HEK293T (cell line): ENCODE data around the gene CHDH.

Source experiments
- HDGF ChIP-seq: fragments of 450-650 bp; IDR thresholded peaks from 2 replicates; pipeline ENCODE4 v1.6.1; 2017; ENCODE audit warnings: antibody characterized with exemption, borderline replicate concordance
- L3MBTL2 ChIP-seq: fragments of 450-650 bp; conservative IDR thresholded peaks from 2 replicates; pipeline ENCODE4 v1.6.1; 2016; ENCODE audit warnings: mild to moderate bottlenecking
- NFRKB ChIP-seq: fragments of 450-650 bp; IDR thresholded peaks from 2 replicates; pipeline ENCODE4 v1.6.1; 2016; ENCODE audit warnings: mild to moderate bottlenecking, moderate library complexity
- SP1 ChIP-seq: fragments of 450-650 bp; IDR thresholded peaks from 2 replicates; pipeline ENCODE4 v1.6.1; 2017
- SUZ12 ChIP-seq: fragments of 450-650 bp; IDR thresholded peaks from 2 replicates; pipeline ENCODE4 v1.6.1; 2016; ENCODE audit warnings: mild to moderate bottlenecking
- TARDBP ChIP-seq: fragments of 450-650 bp; IDR thresholded peaks from 2 replicates; pipeline ENCODE4 v1.6.1; 2016

DNA sequence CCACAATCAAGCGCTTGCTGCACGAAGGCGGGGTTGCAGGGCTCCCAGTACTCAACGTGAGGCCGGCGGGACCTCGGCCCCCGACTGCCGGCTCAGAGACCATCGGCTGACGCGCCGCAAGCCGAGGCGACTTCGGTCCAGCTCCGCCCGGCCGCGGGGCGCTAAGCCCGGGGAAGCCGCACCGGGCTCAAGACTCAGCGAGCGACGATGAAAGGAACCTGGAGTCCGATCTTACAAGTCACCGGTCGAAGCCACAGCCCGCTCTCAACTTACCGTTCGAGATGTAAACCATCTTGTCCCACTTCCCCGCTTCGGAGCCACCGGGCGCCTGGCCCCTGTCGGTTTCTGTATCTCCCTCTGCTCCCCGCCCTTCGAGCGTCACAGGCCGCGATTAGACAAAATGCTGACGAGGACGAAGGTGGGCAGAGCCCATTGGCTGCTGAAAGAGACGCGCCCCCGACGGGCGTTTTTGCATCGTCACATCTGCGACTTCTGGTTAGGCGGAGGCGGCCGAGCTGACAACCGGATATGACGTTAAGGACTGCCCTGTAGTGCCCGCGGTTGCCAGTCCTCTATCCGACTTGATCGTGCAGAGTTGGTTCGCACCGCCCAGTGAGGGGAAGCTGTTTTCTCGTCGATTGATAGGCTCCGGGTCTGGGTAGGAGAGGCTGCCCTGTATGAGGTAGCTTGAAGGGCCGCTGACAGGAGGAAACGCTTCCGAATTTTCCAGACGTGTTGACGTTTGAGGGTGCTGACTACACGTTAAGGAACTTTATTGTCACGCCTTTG lies 45.5 kb upstream of the CHDH start, which contains the start of gene SELENOK:
- no peak for TF ChIP-seq NFRKB
- TF ChIP-seq TARDBP, result no peak
- TF ChIP-seq HDGF, result no peak
- TF ChIP-seq SUZ12, result no peak
- no peak for TF ChIP-seq SP1
- peak; percentile 91 for TF ChIP-seq L3MBTL2
